GM23248 (cell line): Measurements from ENCODE around the gene BRD1.

Experiments
- EZH2 ChIP-seq: fragments of 200-600 bp; sonication (generic); IDR thresholded peaks from 2 replicates; pipeline ENCODE4 v1.6.1; 2018; ENCODE audit warnings: antibody characterized with exemption, mild to moderate bottlenecking; ENCODE audit not compliant: insufficient read depth, poor library complexity, severe bottlenecking
- EZH2phosphoT487 ChIP-seq: fragments of 200-600 bp; sonication (generic); IDR thresholded peaks from 2 replicates; pipeline ENCODE4 v1.6.1; 2018; ENCODE audit warnings: antibody characterized with exemption, moderate library complexity, mild to moderate bottlenecking, low read depth; ENCODE audit not compliant: insufficient read depth

DNA sequence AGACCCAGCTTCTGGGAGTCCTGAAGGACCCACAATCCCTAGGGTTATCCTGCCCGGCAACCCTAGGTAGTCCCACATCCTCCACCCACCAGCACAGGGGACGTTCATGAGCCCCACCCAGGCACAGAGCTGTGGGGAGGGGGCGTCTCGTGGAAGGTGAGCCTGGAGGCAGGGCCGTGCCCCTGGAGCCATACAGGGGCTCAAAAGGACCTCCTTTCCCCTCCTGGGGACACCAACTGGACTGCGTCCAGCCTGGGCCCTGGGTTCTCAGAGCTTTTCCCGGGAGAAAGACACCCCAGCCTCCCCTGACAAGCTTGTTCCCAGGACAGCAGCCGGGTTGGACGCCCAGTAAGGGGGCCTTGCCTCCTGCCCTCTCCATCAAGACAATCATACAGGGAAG lies 78.4 kb downstream of the BRD1 start:
- TF ChIP-seq EZH2phosphoT487 (no peak), EZH2 (no peak)
